Stimulated activated CD8-positive, alpha-beta memory T cell treated with anti-CD3 and anti-CD28 coated beads, Interleukin-12 subunit alpha, Interleukin-12 subunit beta, amount 100 ng/mL, for 24 hours (primary cell): ENCODE results near the gene RALA.

ENCODE experiments used
- DNase-seq: peaks from one replicate; pipeline ENCODE4 v3.0.0-alpha.2; 2020; ENCODE audit errors: extremely low read depth

Gene RALA

DNA sequence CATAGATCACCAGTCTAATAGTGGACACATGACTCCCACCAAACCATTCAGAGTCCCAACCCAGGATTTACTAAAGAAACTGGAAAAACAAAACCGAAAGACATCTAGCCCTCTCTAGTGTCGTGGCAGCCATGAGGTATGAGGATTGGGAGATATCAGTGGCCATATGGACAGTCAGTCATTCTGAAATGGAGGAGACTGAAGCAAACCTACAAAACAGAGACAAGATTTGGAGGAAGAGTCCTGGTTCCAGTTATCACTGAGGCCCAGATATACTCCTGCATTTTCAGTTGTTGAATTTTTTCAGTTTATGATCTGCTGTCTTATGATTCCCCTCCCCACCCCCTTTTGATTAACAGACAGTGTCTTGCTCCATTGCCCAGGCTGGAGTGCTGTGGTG is 9.1 kb upstream of the RALA start:
- DNase-seq: no peak

DNA sequence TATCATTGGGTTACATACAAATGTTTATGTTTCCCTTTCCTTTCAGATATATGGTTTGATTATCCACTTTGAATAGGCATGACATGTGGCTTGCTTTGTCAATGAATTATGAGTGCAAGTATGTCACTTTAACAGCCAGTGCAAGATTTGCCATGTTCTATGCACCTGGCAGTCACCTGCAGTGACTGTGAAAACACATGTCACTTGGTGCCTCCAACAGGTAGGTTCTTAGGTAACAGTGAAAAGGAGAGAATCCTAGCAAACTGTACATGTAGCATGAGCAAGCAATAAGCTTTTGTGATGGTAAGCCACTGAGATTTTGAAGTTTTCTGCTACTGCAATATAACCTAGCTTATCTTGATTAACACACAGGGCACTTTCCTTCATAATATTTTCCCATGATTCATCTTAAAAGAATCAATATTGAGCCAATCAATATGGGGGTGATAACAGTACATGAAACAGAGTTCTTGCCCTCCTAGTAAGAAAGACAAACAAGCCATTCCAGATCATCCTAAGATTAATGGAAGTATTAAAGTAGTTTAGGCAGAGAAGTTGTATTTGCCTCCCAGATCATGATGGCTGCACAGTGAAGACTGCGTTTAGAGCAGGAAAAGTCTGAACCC is 7.9 kb upstream of the RALA start:
- no peak for DNase-seq

DNA sequence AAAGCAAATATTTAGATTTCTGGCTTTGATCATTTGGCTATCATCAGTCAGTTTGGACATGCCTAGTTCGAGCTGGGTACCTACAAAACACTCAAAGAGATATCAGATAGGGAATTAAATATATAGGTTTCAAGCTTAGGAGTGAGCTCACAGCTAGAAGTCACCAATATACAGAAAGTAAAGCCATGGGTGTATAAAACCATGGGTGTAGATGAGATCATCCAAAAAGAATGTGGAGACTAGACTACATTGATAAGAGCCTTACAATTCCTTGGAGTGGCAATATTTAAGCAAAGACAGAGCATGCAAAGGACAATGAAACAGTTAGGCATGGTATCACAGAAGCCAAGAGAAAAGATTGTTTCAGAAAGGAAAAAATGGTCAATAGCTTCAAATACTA is 7.2 kb upstream of the RALA start:
- no peak for DNase-seq

DNA sequence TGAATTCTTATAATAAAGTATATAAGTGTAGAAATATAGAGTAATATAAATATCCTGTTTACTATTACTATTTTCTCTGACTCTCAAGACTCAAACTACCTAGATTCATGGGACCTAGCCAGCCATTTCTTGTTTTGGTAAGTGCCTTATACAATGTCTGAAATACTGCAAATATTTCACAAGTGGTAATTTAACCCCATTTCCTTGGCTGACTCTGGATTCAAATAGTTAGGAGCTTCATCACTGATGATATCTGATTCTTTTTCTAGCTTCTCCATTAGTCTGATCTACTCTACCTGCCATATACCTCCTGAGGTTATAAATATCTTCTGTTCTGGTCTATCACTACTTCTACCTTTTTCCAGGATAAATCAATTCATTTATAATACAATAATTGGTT is 6.4 kb upstream of the RALA start:
- DNase-seq: no peak

DNA sequence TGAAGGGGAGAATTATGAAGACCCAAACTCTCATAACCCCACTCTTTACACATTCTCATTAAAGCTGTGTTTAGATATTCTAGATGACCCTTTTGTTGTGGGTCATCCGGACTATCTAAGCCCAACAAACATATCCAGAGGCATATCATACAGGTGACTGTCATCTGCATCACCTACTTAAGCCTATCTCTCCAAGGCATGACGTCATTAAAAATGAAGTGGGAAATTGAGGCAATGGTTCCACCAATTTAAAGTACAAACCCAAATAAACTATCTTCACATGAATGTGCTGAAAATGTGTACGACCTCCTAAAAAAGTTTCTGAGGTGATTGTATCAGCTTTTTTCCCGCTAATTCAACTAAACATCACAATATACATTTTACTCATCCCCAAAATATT is 4.5 kb upstream of the RALA start:
- DNase-seq: no peak

DNA sequence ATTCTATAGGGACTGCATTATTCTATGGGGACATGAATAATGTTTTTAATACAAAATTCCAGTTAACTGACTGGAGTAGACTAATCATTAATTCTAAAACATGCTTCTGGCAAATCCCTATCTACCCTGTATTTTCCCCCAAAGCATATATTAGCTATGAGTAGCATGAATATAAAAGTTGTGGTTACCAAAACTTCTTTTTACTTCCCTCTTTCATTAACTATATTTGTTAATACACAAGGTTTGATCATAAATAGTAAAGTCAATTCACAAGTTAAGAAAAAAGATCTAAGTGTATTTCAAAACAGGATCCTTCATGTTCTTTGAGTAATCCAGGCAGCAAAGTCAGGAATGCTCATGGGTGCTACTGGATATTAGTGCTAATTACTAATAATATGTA is 2.9 kb upstream of the RALA start:
- DNase-seq: no peak

DNA sequence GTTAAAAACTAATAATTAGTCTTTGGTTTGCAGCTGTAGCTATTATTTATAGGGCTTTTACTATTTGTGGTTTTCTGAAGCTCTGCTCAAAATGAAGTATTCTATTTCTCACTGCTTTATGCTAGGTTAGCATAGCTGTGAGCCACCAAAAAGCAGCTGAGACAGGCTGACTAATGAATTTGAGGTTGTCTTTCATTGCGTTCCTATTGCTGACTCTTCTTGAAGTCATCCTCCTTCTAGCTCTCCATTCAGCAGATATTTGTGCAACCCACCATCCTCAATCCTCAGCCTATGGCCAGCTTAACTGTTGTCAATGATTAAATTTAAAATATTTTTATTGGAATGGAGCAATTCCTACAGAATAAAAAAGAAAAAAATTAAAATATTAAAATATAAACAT is 2.1 kb upstream of the RALA start:
- DNase-seq: no peak

DNA sequence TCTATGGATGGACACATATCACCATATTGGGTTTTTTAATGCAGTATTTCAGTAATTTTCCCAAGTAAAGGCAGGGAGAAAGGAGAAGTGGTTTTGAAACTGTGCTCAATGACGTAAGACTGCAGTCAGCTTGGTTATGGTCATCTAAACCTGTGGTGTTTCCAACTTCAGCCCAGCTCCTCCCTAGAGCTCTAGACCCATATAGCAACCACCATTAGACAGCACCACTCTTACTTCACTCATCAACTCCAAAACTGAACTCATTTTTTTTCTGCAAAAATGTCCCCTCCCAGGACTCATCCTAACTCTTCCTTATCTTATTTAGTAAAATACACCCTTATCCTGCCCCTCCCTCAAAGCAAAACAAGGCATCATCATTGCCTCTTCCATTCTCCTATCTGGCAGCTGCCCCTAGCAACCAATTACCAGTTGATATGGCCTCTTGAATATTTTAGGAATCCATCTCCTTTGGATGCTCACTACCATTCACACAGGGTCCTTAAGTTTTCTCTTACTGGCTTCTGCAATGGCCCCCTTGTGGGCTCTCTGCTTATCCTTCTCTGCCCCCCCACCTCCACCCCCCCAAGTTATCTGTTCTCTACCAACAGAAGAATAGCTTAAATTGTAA is 1.5 kb upstream of the RALA start:
- no peak for DNase-seq

DNA sequence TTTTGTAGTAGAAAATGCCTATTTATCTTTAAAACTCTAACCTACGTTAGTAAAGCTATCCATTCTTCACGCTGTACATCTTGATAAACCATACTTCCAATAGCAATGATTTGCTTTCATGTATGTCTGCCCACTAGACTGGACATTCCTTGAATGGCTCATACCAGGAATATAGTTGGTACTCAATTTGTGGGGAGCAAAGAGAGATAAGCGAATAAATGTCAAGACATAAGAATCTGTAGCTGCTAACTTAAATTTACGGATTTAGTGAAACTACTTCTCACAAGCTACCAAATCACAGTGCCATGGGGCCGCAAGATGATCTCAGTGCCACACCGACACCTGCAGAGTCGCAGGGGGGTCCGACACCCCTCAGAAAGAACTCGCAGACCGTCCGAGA is 763 bp upstream of the RALA start:
- no peak for DNase-seq

DNA sequence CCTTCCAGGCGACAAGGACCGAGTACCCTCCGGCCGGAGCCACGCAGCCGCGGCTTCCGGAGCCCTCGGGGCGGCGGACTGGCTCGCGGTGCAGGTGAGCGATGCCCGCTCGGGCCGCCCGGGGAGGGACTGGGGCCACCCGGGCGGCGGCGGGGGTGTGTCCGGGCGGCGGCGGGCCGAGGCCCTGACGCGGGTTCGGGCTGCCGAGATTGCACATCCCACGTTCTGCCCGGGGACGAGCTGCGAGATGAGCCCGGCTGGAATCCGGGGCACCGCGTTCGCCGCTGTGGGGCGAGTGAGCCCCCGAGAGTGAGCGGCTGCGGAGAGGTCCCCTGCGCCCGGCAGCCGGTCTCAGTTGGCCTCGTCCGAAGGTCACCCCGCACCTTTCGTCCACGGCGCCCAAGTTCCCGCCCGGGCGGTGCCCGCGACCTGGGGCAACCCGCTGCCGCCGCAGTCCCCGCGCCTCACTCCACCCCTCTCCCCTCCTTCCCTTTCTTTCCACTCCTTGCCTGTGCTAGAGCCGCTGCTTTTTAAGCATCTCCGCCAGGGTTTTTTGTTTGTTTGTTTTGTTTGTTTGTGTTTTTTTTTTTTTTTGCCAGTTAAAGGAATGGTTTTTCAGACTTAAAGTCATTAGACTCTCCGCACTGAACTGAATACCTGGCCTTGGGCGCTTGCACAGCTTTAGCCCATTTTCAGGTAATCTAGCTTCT is 515 bp downstream of the RALA start:
- no peak for DNase-seq

DNA sequence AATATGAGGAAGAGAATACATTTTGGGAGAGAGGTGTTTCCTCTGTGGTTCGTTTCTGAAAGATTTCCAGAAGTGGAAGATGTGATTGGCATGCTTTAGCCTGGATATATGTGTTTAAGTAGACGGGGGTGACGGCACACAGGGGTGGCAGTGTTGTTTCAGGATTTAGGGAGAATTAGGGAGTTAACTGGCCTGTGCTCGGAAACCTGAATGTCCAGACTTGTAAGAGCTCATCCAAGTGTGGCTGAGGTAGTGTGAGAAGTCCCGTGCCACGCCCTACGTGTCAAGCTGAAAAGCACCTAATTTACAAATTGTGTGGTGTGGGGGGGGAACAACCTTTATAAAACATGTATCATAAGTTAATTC is 1.1 kb downstream of the RALA start:
- no peak for DNase-seq

DNA sequence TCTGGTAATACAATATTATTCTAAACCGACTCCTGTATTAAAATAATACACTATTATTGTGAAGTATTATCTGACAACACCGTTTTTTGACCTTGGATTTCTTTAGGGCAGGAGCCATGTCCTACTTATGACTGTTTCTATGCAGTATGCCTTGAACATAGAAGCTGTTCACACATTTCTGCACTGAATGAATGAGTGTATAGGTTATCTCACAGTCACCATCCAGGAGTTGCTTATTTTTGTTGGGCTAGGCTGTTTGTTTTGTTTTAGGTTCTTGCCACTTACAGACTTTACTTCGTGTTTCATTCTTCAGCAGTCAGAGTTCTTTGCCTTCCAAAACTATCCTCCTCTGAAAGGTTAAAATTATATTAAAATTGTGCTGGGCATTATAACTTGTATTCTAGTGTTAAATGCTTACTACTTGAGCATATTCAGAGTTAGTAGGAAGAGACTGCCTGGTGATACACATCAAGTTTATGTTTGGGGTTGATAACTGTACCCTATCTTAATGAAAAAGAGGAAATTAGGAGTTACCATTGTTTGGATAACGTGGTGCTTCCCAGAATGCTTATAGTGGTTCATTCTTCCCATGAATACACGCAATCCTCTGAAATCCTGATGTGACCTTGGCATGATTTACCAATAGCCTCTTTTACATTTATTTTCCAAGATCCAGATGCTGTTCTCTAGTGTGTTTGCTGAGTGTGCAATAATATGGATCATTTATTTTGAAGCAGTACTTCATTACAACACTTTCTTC is 1.7 kb downstream of the RALA start:
- no peak for DNase-seq

DNA sequence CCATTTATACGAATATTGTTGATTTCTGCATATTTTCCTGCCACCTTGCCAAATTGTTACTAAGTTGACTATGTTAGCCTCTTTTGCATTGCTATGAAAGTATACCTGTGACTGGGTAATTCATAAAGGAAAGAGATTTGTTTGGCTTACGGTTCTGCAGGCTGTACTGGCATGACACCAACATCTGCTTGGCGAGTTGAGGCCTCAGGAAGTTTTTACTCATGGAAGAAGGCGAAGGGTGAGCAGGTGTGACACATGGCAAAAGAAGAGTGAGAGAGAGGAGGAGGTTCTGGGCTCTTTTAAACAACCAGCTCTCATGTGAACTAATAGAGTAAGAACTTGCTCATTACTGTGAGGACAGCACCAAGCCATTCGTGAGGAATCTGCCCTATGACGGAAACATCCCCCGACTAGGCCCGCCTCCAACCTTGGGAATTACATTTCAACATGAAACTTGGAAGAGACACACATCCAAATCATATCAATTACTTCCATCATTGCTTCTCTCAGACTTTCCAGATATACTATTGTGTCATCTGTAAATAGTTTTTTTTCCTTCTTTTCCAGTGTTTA is 8.4 kb downstream of the RALA start:
- no peak for DNase-seq

DNA sequence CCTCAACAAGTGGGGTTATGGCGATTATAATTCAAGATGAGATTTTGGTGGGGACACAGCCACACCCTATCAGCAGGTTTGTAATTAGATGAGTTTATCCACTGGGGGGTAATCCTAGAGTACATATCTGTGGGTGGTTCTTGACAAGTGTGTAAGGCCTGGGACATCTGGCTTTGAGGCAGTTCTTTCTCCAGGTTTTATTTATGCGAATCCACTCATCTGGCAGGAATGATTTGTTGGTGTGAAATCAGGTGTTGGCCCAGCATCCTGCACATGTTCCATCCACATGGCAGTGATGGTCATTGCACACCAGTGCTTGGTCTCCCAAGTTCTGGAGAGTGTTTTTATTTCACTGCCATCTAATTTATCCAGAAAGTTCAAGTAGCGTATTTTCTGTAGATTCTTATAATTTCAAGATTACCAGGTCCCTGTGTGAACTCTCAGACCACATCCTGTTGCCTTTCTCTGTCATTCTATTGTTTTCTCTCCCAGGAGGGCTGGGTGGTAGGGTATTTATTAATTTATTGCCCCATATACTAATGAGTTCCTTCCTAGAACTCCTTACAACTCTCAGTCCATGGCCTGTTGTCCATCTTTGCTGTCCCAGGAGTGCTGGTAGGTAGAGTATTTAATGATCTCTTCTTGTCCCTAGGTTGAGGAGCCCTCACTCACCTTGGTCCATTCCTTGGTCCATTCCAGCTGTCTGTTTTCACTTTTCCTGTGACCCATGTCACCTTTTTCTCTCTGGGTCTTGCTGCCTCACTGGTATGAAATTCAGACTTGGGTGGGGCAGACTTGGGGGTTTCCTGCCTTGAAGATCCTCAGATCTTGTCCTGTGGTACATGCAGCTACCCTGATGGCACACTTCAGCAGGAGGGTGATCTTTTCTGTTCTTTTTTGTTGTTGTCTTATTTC is 10.4 kb downstream of the RALA start:
- DNase-seq: no peak

DNA sequence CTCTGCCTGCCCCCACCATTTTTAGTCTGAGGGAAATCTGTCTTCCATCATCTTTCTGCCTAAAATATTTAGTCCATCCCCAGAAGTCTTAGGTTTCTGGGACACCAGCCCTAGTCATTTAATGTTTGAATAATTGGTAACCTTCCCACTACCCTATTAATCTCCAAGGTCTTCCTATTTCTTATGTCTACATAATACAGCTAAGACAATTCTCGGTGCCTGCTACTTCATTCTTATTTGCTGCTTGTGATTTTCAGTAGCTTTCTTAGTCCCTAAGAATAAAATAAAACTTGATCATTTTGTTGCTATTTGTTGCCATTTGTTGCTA is 11.1 kb downstream of the RALA start:
- DNase-seq: no peak

DNA sequence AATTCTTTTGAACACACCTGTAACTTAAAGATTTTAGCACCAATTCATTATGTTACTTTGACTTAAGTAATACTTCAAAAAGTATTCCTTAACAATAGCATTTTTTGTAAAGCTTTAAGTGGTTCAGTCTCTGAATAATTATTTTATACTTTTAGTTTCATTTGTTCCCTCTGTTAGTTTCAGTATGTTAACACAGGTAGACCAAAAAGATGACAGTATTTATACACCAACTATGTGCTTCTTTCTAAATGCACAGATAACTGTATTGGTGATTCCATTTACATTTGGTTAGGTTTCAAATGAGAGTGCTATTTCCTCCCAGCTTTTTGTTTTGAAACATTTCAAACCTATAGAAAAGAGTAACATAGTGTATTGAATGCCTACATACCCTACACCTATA is 14.0 kb downstream of the RALA start:
- no peak for DNase-seq

DNA sequence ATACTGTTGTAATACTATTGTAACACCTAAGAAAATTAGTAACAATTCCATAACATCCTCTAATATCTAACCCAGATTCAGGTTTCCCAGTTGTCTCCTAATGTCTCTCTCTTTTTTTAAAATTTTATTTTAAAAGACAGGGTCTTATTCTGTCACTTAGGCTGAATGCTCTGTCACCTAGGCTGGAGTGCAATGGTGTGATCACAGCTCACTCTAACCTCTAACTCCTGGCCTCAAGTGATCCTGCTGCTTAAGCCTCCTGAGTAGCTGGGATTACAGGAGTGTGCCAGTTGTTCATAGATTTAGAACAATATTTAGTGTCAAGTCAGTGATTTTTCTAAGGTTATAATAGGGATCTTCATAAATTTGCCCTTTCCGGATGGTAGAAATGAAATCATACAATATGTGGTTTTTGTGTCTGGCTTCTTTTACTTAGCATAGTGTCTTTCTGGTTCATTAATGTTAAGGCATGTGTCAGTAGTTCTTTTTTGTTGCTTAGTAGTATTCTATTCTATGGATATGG is 14.7 kb downstream of the RALA start:
- no peak for DNase-seq

DNA sequence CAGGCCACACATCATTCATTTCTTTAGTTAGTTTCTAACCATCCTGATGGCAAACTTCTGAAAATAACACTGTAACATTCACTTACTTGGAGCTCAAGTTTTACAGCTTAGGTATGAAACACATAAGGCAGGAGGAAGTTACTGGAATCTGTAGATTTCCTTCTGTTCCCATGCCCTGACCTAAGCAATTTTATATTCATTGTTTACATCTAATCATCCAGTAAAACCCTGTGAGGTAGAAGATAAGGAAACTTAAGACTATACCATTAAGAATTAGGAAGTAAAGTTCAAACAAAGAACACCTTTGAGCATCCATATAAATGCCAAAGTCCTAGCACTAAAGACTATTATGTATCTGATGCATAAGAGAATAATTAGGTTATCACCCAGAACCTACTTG is 19.5 kb downstream of the RALA start:
- no peak for DNase-seq

DNA sequence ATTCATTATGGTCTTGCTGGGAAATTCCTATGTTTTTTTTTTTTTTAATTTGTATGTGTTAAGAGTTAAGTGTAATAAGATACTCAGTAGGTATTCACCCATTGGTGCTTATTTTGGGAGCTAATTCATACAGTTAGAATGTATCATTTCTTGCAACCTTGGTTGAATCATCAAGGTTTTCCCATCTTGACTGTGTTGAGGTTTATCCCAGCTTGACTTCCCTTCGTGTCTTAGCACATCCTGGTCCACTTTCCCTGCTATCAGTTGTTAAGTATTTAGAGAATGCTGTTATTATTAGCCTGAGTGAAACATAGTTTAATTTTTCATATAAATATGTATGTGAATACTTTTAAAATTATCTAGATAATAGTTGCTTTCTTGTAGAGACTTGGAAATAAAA is 20.8 kb downstream of the RALA start:
- DNase-seq: no peak

DNA sequence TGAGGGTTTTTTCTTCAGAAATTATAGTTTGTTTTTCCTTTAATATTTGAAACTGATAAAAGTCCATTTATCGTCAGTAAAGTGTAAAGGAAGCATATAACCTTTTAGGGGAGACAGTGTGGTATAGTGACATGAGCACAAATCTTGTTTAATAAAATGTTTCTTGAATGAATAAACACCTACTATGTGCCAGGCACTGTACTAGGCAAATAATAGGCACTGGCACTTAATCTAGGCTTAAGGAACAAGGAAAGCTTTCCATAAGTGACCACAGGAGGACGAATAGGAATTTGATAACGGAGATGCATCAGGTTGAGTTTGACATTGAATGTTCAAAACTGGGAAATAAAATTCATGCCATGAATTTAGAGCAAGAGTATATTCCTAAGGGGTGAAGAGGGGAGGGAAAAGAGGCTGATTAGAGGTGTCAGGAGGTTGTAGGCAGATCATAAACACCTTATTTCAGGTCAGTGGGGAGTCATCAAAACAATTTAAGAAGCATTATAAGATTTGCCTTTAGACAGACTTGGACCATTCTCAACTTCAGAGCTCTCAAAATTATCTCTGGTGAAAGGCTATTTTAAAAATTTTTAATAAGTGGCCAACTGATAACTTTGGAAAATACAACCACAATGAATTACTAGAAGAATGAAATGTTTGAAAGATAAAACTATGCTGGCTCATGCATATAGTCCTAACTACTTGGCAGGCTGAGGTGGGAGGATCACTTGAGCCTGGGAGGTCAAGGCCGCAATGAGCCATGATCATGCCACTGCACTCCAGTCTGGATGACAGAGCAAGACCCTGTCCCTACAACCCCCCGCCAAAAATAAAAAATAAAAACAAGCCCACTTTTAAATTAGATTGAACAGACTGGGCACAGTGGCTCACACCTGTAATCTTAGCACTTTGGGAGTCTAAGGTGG is 22.4 kb downstream of the RALA start:
- DNase-seq: no peak
